C4-2B (cell line): ENCODE data around the gene MAB21L3.

Source experiments
- H3K27ac ChIP-seq: fragments of 450-650 bp; 2 replicates; pipeline ENCODE4 v1.5.1; 2017
- ZFX ChIP-seq: fragments of 450-650 bp; IDR thresholded peaks from 2 replicates; pipeline ENCODE4 v1.6.1; 2017
- TF ChIP-seq, protein P1 (sequence below): fragments of 450-650 bp; conservative IDR thresholded peaks from 2 replicates; pipeline ENCODE4 v1.5.1; 2017; ENCODE audit warnings: mild to moderate bottlenecking

MAB21L3 gene

DNA sequence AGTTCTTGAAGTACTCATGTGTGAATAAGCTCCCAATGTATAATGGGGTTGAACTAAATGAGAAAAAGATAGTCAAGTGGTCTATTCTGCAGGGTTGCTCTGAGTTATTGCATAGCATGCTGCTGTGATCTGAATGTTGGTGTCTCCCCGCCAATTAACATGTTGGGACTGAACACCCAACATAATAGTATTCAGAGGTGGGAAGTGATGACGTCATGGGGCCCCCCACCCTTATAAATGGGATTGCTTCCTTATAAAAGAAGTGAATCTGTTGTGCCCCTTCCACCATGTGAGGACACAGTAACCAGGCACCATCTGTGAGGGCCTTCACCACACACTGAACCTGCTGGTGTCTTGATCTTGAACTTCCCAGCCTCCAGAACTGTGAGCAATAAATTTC is 50.2 kb downstream of the MAB21L3 start:
- TF ChIP-seq ZFX: no peak
- TF ChIP-seq, protein P1, sequence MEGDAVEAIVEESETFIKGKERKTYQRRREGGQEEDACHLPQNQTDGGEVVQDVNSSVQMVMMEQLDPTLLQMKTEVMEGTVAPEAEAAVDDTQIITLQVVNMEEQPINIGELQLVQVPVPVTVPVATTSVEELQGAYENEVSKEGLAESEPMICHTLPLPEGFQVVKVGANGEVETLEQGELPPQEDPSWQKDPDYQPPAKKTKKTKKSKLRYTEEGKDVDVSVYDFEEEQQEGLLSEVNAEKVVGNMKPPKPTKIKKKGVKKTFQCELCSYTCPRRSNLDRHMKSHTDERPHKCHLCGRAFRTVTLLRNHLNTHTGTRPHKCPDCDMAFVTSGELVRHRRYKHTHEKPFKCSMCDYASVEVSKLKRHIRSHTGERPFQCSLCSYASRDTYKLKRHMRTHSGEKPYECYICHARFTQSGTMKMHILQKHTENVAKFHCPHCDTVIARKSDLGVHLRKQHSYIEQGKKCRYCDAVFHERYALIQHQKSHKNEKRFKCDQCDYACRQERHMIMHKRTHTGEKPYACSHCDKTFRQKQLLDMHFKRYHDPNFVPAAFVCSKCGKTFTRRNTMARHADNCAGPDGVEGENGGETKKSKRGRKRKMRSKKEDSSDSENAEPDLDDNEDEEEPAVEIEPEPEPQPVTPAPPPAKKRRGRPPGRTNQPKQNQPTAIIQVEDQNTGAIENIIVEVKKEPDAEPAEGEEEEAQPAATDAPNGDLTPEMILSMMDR: no peak
- no peak overlapping the region for H3K27ac ChIP-seq

DNA sequence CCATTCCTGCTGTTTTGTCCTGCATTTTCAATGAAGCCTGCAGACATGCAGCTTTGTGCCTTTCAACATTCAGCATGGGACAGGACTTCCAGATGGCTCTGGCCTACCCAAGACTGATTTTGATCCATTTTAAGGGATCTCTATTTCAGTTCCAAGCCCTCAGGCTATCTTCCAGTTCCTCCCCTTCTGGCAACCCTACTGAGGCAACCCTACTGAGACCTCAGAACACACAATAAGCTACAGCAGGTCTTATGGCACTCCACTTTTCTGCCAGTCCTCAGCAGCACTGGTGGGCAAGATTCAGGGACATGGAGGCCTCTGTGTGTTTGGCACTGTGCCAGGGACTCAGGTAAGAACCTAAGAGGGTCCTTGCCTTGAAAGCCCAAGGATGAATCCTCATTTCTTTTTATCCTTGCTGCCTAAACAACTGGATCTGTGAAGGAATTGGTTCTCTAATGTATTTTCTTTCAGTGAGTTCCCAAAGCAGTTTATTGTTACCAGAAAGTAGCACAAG is 50.7 kb downstream of the MAB21L3 start:
- TF ChIP-seq ZFX: no peak
- TF ChIP-seq, protein P1: no peak
- no peak overlapping the region for H3K27ac ChIP-seq

DNA sequence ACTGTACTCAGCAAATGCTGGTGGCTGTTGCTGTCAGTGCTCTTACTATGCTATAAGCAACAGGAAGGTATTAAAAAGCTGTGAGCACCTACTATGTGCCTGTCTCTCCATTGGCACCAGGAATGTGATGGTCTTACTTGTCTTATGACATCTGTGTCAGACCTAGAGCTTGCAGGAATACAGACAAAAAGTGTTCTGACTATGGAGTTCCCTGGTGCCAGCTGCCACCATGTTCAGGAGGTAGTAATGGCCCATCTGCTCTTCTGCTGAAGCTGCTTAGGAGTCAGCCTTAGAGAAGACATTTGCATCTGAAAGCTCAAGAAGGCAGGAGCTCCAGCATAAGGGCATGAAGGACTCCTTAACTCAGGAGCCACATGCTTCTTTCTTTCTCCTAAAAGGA is 52.3 kb downstream of the MAB21L3 start:
- H3K27ac ChIP-seq: no peak overlapping the region
- TF ChIP-seq, protein P1: no peak
- TF ChIP-seq ZFX: no peak

DNA sequence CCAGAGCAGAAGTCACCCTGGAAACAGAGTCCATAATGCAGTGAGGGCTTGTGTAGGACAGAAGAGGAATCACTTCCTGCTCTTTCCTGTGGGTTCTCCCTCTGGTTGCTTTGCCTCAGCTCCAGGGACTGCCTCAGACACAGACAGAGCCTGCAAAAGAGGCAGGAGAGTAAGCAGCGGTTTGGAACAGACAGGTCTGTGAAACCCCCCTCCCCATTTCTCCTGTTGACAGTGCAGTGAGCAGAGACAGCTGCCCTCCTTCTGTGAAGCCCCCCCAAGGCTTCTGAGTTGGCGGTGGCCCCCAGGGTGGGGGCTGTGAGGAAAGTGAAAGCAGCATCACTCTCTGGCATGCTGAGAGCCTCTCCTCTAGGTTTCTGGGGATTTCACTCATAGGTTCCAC is 53.0 kb downstream of the MAB21L3 start:
- TF ChIP-seq, protein P1: no peak
- TF ChIP-seq ZFX: no peak
- no peak overlapping the region for H3K27ac ChIP-seq

DNA sequence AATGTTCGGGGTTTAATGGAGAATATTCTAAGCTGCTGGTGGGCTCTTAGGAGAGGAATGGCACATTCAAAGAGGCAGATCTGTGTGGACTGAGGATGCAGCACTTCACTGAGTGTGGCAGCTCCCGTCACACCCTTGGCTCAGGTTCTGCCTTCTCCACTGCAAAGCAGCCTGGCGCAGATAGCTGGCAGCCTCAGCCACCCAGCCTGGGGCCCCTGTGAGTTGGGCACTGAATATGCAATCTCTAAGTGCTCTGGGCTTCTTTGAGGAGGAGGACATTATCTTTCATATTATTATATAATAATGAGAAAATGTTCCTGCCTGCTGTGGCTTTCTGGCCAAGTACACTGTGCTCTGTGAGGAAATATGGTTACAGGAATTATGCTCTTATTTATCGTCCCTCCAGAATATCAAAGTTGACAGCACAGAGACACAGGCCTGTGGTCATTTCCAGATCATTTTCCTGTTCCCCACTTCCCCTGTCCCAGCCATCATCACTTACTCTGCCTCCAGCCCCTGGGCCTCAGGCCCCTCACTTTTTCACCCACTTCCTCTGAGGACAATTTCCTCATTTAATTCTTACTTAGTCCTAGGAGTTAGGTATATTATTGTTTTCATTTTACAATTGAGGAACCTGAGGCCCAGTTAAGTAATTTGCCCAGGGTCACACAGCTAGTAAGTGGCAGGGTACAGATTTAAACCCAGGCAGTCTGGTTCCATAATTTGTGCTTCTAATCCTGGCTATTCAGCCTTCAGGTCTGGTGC is 53.6 kb downstream of the MAB21L3 start:
- H3K27ac ChIP-seq: no peak overlapping the region
- TF ChIP-seq, protein P1: no peak
- TF ChIP-seq ZFX: no peak

DNA sequence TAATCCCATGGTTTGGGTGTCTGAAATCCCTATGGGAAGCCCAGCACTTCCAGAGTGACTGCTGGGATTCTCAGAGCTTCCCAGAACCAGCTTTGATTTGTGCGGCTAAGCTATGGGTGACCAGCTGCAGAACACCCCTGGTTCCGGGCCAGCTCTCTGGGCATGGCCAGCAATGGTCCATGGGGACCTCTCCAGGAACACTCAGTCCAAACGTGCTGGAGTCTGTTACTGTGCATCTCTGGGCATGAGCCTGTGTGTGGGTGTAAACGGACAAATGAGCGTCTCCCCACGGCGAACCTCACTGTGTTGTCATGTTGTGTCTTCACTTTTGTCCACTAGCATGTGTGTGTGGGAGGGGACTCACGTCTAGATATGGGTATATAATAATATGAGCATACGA is 54.4 kb downstream of the MAB21L3 start:
- TF ChIP-seq, protein P1: no peak
- no peak overlapping the region for H3K27ac ChIP-seq

DNA sequence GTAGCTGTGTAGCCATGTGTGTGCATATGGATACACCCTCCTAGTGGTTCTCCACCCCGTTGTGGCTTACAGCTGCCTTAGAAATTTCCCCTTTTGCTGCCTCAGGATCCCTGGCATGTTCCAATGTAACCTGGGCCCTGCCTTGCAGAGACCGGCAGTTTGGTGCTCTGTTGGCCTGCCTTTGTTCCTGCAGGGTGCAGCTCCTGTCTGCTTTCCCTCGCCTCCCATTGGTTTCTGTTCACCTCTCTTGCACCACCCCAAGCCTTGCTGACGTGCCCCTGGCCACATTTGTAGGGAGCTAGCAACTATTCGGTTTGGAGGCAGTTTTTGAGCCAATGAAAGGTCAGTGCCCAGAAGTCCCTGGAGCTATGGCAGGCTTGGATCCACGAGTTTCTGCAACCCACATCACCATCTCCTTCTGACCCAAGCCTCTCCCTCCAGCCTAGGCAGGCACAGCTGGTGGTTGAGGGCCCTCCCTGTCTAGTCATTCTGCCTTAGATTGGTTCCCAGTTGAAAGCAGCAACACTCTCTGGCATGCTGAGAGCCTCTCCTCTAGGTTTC is 54.9 kb downstream of the MAB21L3 start:
- TF ChIP-seq ZFX: no peak
- TF ChIP-seq, protein P1: no peak

More for the DNA sequence above, 54.9 kb downstream of the MAB21L3 start:
- no peak overlapping the region for H3K27ac ChIP-seq
